Measurements from ENCODE around the gene XKRX.

GRCh38 chrX:100870527-100870926, 58.2 kb downstream of the XKRX start:
- TF ChIP-seq POLR2AphosphoS5 (IDR thresholded peaks at IDR 0.05; ENCODE audit: low read depth, low read length) (no peak), POLR2A (IDR thresholded peaks at IDR 0.05; ENCODE audit: low read depth, low read length) (no peak)

Data from GM12892 (cell line).